ENCODE results near the gene ZNF554.
A peak's percentile ranks its signal among the peaks of the same experiment; 100 is the strongest.
"Not testable (repeated sequence)": the region's sequence is repeated elsewhere in the genome, so short reads cannot be mapped to it uniquely, and the experiment has no call there.

ZNF554 gene

DNA sequence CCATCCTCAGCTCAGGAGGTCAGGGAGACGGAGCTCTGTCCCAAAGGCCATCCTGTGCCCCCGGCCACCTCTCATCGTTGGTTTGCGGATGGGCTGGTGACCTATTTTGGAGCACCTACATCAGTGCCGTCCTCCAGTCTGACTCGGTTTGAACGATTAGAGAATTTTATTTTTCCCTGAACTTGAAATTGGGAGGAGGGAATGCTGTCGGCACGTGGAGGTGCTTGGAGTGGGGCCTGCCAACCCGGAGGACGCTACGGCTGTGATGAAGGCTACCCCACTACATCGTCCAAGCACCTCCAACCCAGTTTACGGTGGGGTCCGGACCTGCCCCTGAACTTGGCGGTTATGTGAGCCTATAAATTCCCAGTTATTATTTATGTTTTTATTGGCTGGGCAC is 3.0 kb upstream of the ZNF554 start:
- TF ChIP-seq EZH2phosphoT487 (IDR thresholded peaks at IDR 0.05; ENCODE audit: borderline replicate concordance, low read length) (no peak), CTCF (IDR thresholded peaks at IDR 0.05; ENCODE audit: low read depth, low read length, poor library complexity, severe bottlenecking) (no peak)
- H3K9me3 ChIP-seq (ENCODE audit: control insufficient read depth, insufficient read depth, low read length) = no peaks in the 10 kb centered on the region
- peaks cover 4% of the 10 kb centered on the region; the same call in 1 of the 2 replicates for H3K4me1 ChIP-seq (ENCODE audit: control insufficient read depth, low read length)
- 0 out of 2 replicates have a peak, but pooled peaks cover 4% of the 10 kb centered on the region for H3K79me2 ChIP-seq (ENCODE audit: control insufficient read depth, low read length)
- no peaks in the 10 kb centered on the region for H4K20me1 ChIP-seq (ENCODE audit: control insufficient read depth, insufficient read depth, low read depth, low read length)
- H3K27me3 ChIP-seq (ENCODE audit: control insufficient read depth, low read length) = no peaks in the 10 kb centered on the region
- H3K4me3 ChIP-seq (ENCODE audit: low read length) = no peak overlapping the region
- H3K4me2 ChIP-seq (ENCODE audit: low read length) = no peak overlapping the region
- no peaks in the 10 kb centered on the region for H3K9me2 ChIP-seq (replicated peaks; ENCODE audit: control insufficient read depth, low read length)
- H3K36me3 ChIP-seq (ENCODE audit: control insufficient read depth, low read length) = peaks cover 25% of the 10 kb centered on the region; the same call in 1 of the 2 replicates
- no peak overlapping the region for H3K27ac ChIP-seq (ENCODE audit: low read depth, low read length)
- H3F3A ChIP-seq (ENCODE audit: control insufficient read depth, insufficient read depth) = no peaks in the 10 kb centered on the region; the same call in 1 of the 2 replicates

DNA sequence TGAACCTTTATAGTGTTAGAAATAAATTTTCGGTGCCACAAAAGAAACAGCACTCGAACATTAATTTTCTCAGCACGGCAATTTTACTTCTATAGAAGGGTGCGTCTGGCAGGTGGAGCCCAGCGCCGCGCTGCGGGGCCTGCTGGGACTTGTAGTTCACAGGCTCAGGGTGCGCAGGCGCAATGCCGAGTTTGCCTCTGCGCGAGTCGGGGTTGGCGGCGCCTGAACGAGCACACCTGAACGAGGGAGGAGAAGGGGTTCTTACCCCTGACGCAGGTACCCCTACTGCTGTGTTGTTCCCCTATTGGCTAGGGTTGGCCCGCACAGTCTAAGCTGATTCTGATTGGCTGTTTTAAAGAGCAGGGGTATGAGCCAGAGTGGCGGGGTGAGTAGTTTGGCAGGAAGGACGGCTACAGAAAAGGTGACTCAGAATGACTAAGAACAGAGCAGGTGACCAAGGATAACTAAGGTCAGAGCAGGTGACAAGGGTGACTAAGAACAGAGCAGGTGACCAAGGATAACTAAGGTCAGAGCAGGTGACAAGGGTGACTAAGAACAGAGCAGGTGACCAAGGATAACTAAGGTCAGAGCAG is 2.3 kb upstream of the ZNF554 start:
- not testable (repeated sequence) for H3K27me3 ChIP-seq (ENCODE audit: control insufficient read depth, low read length); H3K4me2 ChIP-seq (ENCODE audit: low read length); H3K4me3 ChIP-seq (ENCODE audit: low read length); H4K20me1 ChIP-seq (ENCODE audit: control insufficient read depth, insufficient read depth, low read depth, low read length); H3K4me1 ChIP-seq (ENCODE audit: control insufficient read depth, low read length); H3K27ac ChIP-seq (ENCODE audit: low read depth, low read length); H3K9me3 ChIP-seq (ENCODE audit: control insufficient read depth, insufficient read depth, low read length); H3F3A ChIP-seq (ENCODE audit: control insufficient read depth, insufficient read depth); H3K9me2 ChIP-seq (replicated peaks; ENCODE audit: control insufficient read depth, low read length); H3K79me2 ChIP-seq (ENCODE audit: control insufficient read depth, low read length)
- peaks cover 20% of the 10 kb centered on the region; the same call in 1 of the 2 replicates for H3K36me3 ChIP-seq (ENCODE audit: control insufficient read depth, low read length)

- H3K4me2 ChIP-seq (ENCODE audit: low read length) = peak overlapping the region; percentile 79
- peak overlapping the region; percentile 95 for H3K4me3 ChIP-seq (ENCODE audit: low read length)
- no peaks in the 10 kb centered on the region for H3K9me3 ChIP-seq (ENCODE audit: control insufficient read depth, insufficient read depth, low read length)
- H4K20me1 ChIP-seq (ENCODE audit: control insufficient read depth, insufficient read depth, low read depth, low read length) = no peaks in the 10 kb centered on the region
- H3K36me3 ChIP-seq (ENCODE audit: control insufficient read depth, low read length) = no peaks in the 10 kb centered on the region
- H3K4me1 ChIP-seq (ENCODE audit: control insufficient read depth, low read length) = peaks cover 4% of the 10 kb centered on the region
- H3K27me3 ChIP-seq (ENCODE audit: control insufficient read depth, low read length) = no peaks in the 10 kb centered on the region
- no peaks in the 10 kb centered on the region for H3K9me2 ChIP-seq (replicated peaks; ENCODE audit: control insufficient read depth, low read length)
- TF ChIP-seq CTCF (IDR thresholded peaks at IDR 0.05; ENCODE audit: low read depth, low read length, poor library complexity, severe bottlenecking) (no peak), EZH2phosphoT487 (IDR thresholded peaks at IDR 0.05; ENCODE audit: borderline replicate concordance, low read length) (no peak)
- 0 out of 2 replicates have a peak, but pooled peaks cover 4% of the 10 kb centered on the region for H3K79me2 ChIP-seq (ENCODE audit: control insufficient read depth, low read length)
- H3F3A ChIP-seq (ENCODE audit: control insufficient read depth, insufficient read depth) = no peaks in the 10 kb centered on the region; the same call in 1 of the 2 replicates
- no peak overlapping the region for H3K27ac ChIP-seq (ENCODE audit: low read depth, low read length)
Measured at GRCh38 chr19:2820112-2820702, 539 bp downstream of the ZNF554 start.

DNA sequence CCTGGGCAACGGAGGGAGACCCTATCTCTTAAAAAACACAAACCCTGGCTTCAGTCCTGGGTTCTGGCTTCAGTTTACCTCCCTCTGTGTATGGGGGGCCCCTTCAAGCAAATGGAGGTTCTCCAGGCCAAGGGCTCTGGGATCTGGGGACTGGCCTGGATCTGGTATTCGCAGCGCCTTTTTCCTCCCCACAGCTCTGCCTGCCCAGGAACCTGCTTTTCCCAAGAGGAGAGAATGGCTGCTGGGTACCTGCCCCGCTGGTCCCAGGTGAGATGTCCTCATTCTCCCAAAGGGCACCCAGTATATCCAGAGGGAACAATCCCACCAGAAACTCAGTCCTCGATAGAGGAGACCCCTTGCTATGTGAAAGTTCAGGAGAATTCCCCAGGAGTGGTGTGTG is 3.2 kb downstream of the ZNF554 start:
- Histone ChIP-seq H4K20me1 (ENCODE audit: control insufficient read depth, insufficient read depth, low read depth, low read length) (no peaks in the 10 kb centered on the region), H3K27me3 (ENCODE audit: control insufficient read depth, low read length) (no peaks in the 10 kb centered on the region), H3K9me3 (ENCODE audit: control insufficient read depth, insufficient read depth, low read length) (no peaks in the 10 kb centered on the region), H3K4me2 (ENCODE audit: low read length) (no peak overlapping the region), H3K4me1 (ENCODE audit: control insufficient read depth, low read length) (peaks cover 4% of the 10 kb centered on the region), H3K9me2 (replicated peaks; ENCODE audit: control insufficient read depth, low read length) (no peaks in the 10 kb centered on the region), H3F3A (ENCODE audit: control insufficient read depth, insufficient read depth) (no peaks in the 10 kb centered on the region), H3K79me2 (ENCODE audit: control insufficient read depth, low read length) (0 out of 2 replicates have a peak, but pooled peaks cover 4% of the 10 kb centered on the region), H3K36me3 (ENCODE audit: control insufficient read depth, low read length) (no peaks in the 10 kb centered on the region), H3K4me3 (ENCODE audit: low read length) (no peak overlapping the region), H3K27ac (ENCODE audit: low read depth, low read length) (no peak overlapping the region)
- TF ChIP-seq EZH2phosphoT487 (IDR thresholded peaks at IDR 0.05; ENCODE audit: borderline replicate concordance, low read length) (no peak), CTCF (IDR thresholded peaks at IDR 0.05; ENCODE audit: low read depth, low read length, poor library complexity, severe bottlenecking) (no peak)

All from DOHH2 (cell line).